AG08395 (cell line): ENCODE results near the gene CBLL1.
A peak's percentile ranks its signal among the peaks of the same experiment; 100 is the strongest.

Source experiments
- DNase-seq: peaks from one replicate; pipeline ENCODE4 v3.0.0; 2012; ENCODE audit warnings: mixed read lengths, low spot score

Gene CBLL1

GRCh38 chr7:107743567-107744344 is at the start of gene CBLL1:
Gene CBLL1, plus strand, starts transcription at chr7:107744142. Its CDS starts 22 bp downstream, at chr7:107744164.
- DNase-seq: peak; percentile 96

GRCh38 chr7:107694386-107694785 is 49.6 kb upstream of the CBLL1 start:
- peak; percentile 12 for DNase-seq

- no peak for DNase-seq
These were observed 47.5 kb upstream of the CBLL1 start for GRCh38 chr7:107696330-107696946.

- no peak for DNase-seq
These were observed 46.5 kb upstream of the CBLL1 start for GRCh38 chr7:107697321-107698049.

GRCh38 chr7:107700570-107700969 is 43.4 kb upstream of the CBLL1 start:
- DNase-seq: no peak

- no peak for DNase-seq
These were observed 42.8 kb upstream of the CBLL1 start for GRCh38 chr7:107701191-107701590.

GRCh38 chr7:107703219-107703618 is 40.7 kb upstream of the CBLL1 start:
- no peak for DNase-seq

- DNase-seq: no peak
These were observed 40.1 kb upstream of the CBLL1 start for GRCh38 chr7:107703872-107704271.

- no peak for DNase-seq
These were observed 35.0 kb upstream of the CBLL1 start for GRCh38 chr7:107708956-107709355.

GRCh38 chr7:107711301-107711700 is 32.6 kb upstream of the CBLL1 start:
- peak; percentile 63 for DNase-seq

- DNase-seq: no peak
These were observed 31.9 kb upstream of the CBLL1 start for GRCh38 chr7:107712025-107712424.

- DNase-seq: no peak
These were observed 31.0 kb upstream of the CBLL1 start for GRCh38 chr7:107712896-107713295.

- DNase-seq: no peak
These were observed 28.4 kb upstream of the CBLL1 start for GRCh38 chr7:107715531-107715930.

- no peak for DNase-seq
These were observed 25.3 kb upstream of the CBLL1 start for GRCh38 chr7:107718456-107719193.

- no peak for DNase-seq
These were observed 22.7 kb upstream of the CBLL1 start for GRCh38 chr7:107721286-107721685.

- DNase-seq: no peak
These were observed 20.7 kb upstream of the CBLL1 start for GRCh38 chr7:107723255-107723654.

- DNase-seq: peak; percentile 64
These were observed 18.7 kb upstream of the CBLL1 start for GRCh38 chr7:107725138-107725740.

GRCh38 chr7:107726356-107727130 is 17.4 kb upstream of the CBLL1 start:
- DNase-seq: no peak

- no peak for DNase-seq
These were observed 15.7 kb upstream of the CBLL1 start for GRCh38 chr7:107728276-107728675.

- DNase-seq: no peak
These were observed 1.0 kb upstream of the CBLL1 start for GRCh38 chr7:107742678-107743566.
